ENCODE results near the gene DPP8. TPM values are rescaled to one million over a fixed set of nuclear protein-coding genes. Genes with fewer than 3 reads are reported as not detected.

Gene DPP8
- total RNA-seq, 1 experiment from 2014 or later = 25.1 TPM

DNA sequence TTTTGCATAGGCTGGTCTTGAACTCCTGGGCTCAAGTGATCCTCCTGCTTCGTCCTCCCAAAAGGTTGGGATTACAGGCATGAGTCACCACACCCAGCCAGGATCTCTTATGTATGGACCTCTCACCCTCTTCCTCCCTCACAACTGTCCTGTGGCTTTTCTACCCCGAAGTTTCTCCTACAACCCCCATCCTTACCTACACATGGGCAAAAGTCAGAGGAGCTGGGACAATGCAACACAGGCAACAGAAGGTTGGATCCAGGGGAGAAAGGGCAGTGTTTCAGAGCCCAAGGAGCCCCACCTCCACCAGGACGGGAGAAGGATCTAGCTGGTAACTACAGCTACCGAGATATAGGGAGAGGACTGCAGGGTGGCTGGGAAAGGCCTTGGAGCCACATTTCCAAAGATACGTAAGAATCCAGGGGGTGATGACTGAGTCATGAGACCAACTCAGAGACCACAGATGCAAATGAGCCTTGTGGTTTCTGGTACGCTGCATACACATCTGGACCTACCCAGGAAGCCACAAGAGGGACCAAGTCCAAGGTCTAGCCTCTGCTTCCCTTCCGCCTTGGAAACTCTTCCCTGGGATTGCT is 108.4 kb downstream of the DPP8 start:
- Histone ChIP-seq H3K79me2 (ENCODE audit: low read depth) (no peaks in the 10 kb centered on the region), H3K4me3 (no peak overlapping the region), H3K9me2 (ENCODE audit: insufficient read depth) (no peaks in the 10 kb centered on the region), H3K9me3 (ENCODE audit: insufficient read depth, low read depth) (no peaks in the 10 kb centered on the region), H4K20me1 (ENCODE audit: insufficient read depth) (no peaks in the 10 kb centered on the region), H3K27me3 (ENCODE audit: insufficient read depth, low read depth) (no peaks in the 10 kb centered on the region), H3K27ac (no peak overlapping the region), H3K4me1 (replicated peaks; ENCODE audit: insufficient read depth) (no peaks in the 10 kb centered on the region), H3K36me3 (ENCODE audit: low read depth) (no peaks in the 10 kb centered on the region), H2AFZ (no peak overlapping the region), H3F3A (ENCODE audit: insufficient read depth, low read depth) (no peaks in the 10 kb centered on the region), H3K4me2 (no peak overlapping the region)
- POLR2A ChIA-PET (ENCODE audit: unreplicated experiment) = interaction anchor here (0.7 kb wide), 1 partner anchor 443 kb away, joined by 4 read pairs; no protein-coding TSS in a partner anchor
- no peak for DNase-seq
- CTCF ChIA-PET = no interaction called here
- TF ChIP-seq, protein P1, sequence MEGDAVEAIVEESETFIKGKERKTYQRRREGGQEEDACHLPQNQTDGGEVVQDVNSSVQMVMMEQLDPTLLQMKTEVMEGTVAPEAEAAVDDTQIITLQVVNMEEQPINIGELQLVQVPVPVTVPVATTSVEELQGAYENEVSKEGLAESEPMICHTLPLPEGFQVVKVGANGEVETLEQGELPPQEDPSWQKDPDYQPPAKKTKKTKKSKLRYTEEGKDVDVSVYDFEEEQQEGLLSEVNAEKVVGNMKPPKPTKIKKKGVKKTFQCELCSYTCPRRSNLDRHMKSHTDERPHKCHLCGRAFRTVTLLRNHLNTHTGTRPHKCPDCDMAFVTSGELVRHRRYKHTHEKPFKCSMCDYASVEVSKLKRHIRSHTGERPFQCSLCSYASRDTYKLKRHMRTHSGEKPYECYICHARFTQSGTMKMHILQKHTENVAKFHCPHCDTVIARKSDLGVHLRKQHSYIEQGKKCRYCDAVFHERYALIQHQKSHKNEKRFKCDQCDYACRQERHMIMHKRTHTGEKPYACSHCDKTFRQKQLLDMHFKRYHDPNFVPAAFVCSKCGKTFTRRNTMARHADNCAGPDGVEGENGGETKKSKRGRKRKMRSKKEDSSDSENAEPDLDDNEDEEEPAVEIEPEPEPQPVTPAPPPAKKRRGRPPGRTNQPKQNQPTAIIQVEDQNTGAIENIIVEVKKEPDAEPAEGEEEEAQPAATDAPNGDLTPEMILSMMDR (conservative IDR thresholded peaks at IDR 0.05) = no peak
- TF ChIP-seq EZH2 (IDR thresholded peaks at IDR 0.05; ENCODE audit: low read depth) = no peak
- intact Hi-C loops (cut with micrococcal nuclease; ENCODE audit: unreplicated experiment) = loop anchor here (10.0 kb wide), 1 partner anchor 426 kb away; no protein-coding TSS in a partner anchor
- BruUV-seq (replicated peaks) = no TSS peak

DNA sequence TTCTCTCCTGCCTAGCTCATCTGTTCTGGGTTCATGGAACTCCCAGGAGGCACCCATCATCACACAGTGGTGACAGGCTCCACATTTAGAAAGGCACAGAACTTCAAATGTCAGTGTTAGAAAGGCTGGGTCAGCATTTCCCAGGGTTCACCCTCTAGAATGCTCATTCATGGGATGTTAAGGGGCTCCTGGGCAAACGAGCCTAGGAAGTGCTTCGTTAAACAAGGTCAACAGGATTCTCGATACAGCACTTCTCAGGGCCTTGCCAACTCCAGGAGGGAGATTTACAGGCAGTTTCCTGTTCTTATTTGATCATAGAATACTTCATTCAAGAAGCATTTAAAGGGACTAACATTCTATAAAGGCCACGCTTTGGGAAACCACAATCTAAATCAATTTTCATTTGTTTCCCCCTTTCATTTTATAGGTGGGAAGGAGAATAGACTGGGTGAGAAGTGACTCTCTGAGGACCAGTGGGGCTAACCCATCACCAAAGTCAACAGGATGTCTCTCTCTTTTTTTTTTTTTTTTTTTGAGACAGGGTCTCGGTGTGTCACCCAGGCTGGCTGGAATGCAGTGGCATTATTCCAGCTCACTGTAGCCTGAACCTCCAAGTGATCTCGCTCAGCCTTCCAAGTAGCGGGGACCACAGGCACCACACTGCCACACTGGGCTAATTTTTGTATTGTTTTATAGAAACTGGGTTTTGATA is 109.0 kb downstream of the DPP8 start:
- BruUV-seq (replicated peaks) = no TSS peak
- Histone ChIP-seq H3K36me3 (ENCODE audit: low read depth) (no peaks in the 10 kb centered on the region), H2AFZ (no peak overlapping the region), H3K79me2 (ENCODE audit: low read depth) (no peaks in the 10 kb centered on the region), H3K9me2 (ENCODE audit: insufficient read depth) (no peaks in the 10 kb centered on the region), H3K27ac (no peak overlapping the region), H3K4me3 (no peak overlapping the region), H3K9me3 (ENCODE audit: insufficient read depth, low read depth) (no peaks in the 10 kb centered on the region), H4K20me1 (ENCODE audit: insufficient read depth) (no peaks in the 10 kb centered on the region), H3K4me1 (replicated peaks; ENCODE audit: insufficient read depth) (no peaks in the 10 kb centered on the region), H3K27me3 (ENCODE audit: insufficient read depth, low read depth) (no peaks in the 10 kb centered on the region), H3K4me2 (no peak overlapping the region), H3F3A (ENCODE audit: insufficient read depth, low read depth) (no peaks in the 10 kb centered on the region)
- intact Hi-C loops (cut with micrococcal nuclease; ENCODE audit: unreplicated experiment) = loop anchor here (10.0 kb wide), 1 partner anchor 426 kb away; no protein-coding TSS in a partner anchor
- DNase-seq = no peak
- POLR2A ChIA-PET (ENCODE audit: unreplicated experiment) = no interaction called here
- CTCF ChIA-PET = no interaction called here
- no peak for TF ChIP-seq EZH2 (IDR thresholded peaks at IDR 0.05; ENCODE audit: low read depth)
- TF ChIP-seq, protein P1 (conservative IDR thresholded peaks at IDR 0.05) = no peak

DNA sequence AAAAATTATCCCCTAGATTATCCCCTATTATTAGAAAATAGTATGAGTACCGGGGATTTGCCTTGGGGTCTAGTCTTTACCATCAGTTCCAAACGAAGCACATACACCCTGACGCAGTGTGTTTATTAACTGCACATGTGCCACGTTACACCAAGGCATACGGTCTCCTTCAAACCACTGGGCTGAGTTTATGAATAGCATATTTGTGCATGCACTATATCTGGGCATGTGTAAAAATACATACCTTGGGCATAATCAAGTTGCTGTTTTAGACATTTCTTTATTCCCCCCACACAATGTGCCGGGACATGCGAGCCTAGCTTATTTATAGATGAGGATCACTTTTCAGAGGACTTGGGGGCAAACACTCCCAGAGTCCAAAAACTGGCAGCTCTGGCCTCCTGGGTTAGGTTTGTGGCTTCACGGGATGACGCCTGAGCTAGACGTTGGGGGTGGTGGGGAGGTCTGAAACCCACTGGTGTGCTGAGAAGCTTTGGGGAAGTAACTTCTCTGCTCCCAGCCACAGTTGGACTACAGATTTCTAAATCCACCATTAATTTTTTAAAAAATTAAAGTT is 111.0 kb downstream of the DPP8 start:
- no peaks in the 10 kb centered on the region for H3K27me3 ChIP-seq (ENCODE audit: insufficient read depth, low read depth)
- TF ChIP-seq EZH2 (IDR thresholded peaks at IDR 0.05; ENCODE audit: low read depth) = no peak
- TF ChIP-seq, protein P1 (conservative IDR thresholded peaks at IDR 0.05) = no peak
- no peaks in the 10 kb centered on the region for H3K79me2 ChIP-seq (ENCODE audit: low read depth)
- CTCF ChIA-PET = interaction anchor here (0.6 kb wide), 2 partner anchors 110 to 597 kb away, joined by 3 to 6 read pairs; no protein-coding TSS in a partner anchor
- H4K20me1 ChIP-seq (ENCODE audit: insufficient read depth) = no peaks in the 10 kb centered on the region
- BruUV-seq (replicated peaks) = no TSS peak
- DNase-seq = no peak
- no peaks in the 10 kb centered on the region for H3K4me1 ChIP-seq (replicated peaks; ENCODE audit: insufficient read depth)
- no peaks in the 10 kb centered on the region for H3K9me2 ChIP-seq (ENCODE audit: insufficient read depth)
- no peak overlapping the region for H3K4me2 ChIP-seq
- H3K36me3 ChIP-seq (ENCODE audit: low read depth) = no peaks in the 10 kb centered on the region
- intact Hi-C loops (cut with micrococcal nuclease; ENCODE audit: unreplicated experiment) = loop anchor here (10.0 kb wide), 1 partner anchor 428 kb away; no protein-coding TSS in a partner anchor
- H3K4me3 ChIP-seq = no peak overlapping the region
- POLR2A ChIA-PET (ENCODE audit: unreplicated experiment) = no interaction called here
- no peaks in the 10 kb centered on the region for H3K9me3 ChIP-seq (ENCODE audit: insufficient read depth, low read depth)
- no peak overlapping the region for H2AFZ ChIP-seq
- H3K27ac ChIP-seq = no peak overlapping the region
- no peaks in the 10 kb centered on the region for H3F3A ChIP-seq (ENCODE audit: insufficient read depth, low read depth)

All from PC-9 (cell line).